ENCODE measurements around the gene SUGCT.

The SUGCT gene

GRCh38 chr7:40541336-40541735 lies 406.5 kb downstream of the SUGCT start:
- TF ChIP-seq, protein P1, sequence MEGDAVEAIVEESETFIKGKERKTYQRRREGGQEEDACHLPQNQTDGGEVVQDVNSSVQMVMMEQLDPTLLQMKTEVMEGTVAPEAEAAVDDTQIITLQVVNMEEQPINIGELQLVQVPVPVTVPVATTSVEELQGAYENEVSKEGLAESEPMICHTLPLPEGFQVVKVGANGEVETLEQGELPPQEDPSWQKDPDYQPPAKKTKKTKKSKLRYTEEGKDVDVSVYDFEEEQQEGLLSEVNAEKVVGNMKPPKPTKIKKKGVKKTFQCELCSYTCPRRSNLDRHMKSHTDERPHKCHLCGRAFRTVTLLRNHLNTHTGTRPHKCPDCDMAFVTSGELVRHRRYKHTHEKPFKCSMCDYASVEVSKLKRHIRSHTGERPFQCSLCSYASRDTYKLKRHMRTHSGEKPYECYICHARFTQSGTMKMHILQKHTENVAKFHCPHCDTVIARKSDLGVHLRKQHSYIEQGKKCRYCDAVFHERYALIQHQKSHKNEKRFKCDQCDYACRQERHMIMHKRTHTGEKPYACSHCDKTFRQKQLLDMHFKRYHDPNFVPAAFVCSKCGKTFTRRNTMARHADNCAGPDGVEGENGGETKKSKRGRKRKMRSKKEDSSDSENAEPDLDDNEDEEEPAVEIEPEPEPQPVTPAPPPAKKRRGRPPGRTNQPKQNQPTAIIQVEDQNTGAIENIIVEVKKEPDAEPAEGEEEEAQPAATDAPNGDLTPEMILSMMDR (IDR thresholded peaks at IDR 0.05; ENCODE audit: borderline replicate concordance, extremely low read depth, low read length, poor library complexity, severe bottlenecking), result no peak
- no peak for TF ChIP-seq EZH2 (IDR thresholded peaks at IDR 0.05; ENCODE audit: borderline replicate concordance, low read depth, low read length, severe bottlenecking)
- no peaks in the 10 kb centered on the region for H4K20me1 ChIP-seq (ENCODE audit: insufficient read depth, low read length)
- H3K4me3 ChIP-seq (ENCODE audit: low read depth in 1 of 2, low read length in 2 of 2), result no peak overlapping the region
- H3K27me3 ChIP-seq (ENCODE audit: insufficient read depth, low read length, poor library complexity), result no peaks in the 10 kb centered on the region
- H3K27ac ChIP-seq (ENCODE audit: low read length), result no peak overlapping the region
- no peak overlapping the region for H3K4me2 ChIP-seq (ENCODE audit: insufficient read depth, low read length)
- no peaks in the 10 kb centered on the region for H3K36me3 ChIP-seq (ENCODE audit: insufficient read depth, low read length)
- H3K9me3 ChIP-seq (ENCODE audit: insufficient read depth, low read length, severe bottlenecking), result no peaks in the 10 kb centered on the region
- H3K4me1 ChIP-seq (ENCODE audit: insufficient read depth, low read length), result no peaks in the 10 kb centered on the region
- no peak for ATAC-seq (ENCODE audit: insufficient read depth, low read depth)
- H3K79me2 ChIP-seq (ENCODE audit: insufficient read depth, low read length), result no peaks in the 10 kb centered on the region
- H2AFZ ChIP-seq (ENCODE audit: low read depth, low read length), result no peak overlapping the region
- no peak overlapping the region for H3K9ac ChIP-seq (ENCODE audit: low read depth, low read length)
- no peak for DNase-seq

GRCh38 chr7:40542982-40543741 lies 408.4 kb downstream of the SUGCT start:
- Histone ChIP-seq H4K20me1 (ENCODE audit: insufficient read depth, low read length) (no peaks in the 10 kb centered on the region), H3K9me3 (ENCODE audit: insufficient read depth, low read length, severe bottlenecking) (no peaks in the 10 kb centered on the region), H3K79me2 (ENCODE audit: insufficient read depth, low read length) (no peaks in the 10 kb centered on the region), H3K4me1 (ENCODE audit: insufficient read depth, low read length) (no peaks in the 10 kb centered on the region), H2AFZ (ENCODE audit: low read depth, low read length) (no peak overlapping the region), H3K4me2 (ENCODE audit: insufficient read depth, low read length) (no peak overlapping the region), H3K4me3 (ENCODE audit: low read depth in 1 of 2, low read length in 2 of 2) (no peak overlapping the region), H3K9ac (ENCODE audit: low read depth, low read length) (no peak overlapping the region), H3K27ac (ENCODE audit: low read length) (no peak overlapping the region), H3K27me3 (ENCODE audit: insufficient read depth, low read length, poor library complexity) (no peaks in the 10 kb centered on the region), H3K36me3 (ENCODE audit: insufficient read depth, low read length) (no peaks in the 10 kb centered on the region)
- ATAC-seq (ENCODE audit: insufficient read depth, low read depth), result no peak
- DNase-seq, result no peak
- TF ChIP-seq EZH2 (IDR thresholded peaks at IDR 0.05; ENCODE audit: borderline replicate concordance, low read depth, low read length, severe bottlenecking), result no peak
- TF ChIP-seq, protein P1 (IDR thresholded peaks at IDR 0.05; ENCODE audit: borderline replicate concordance, extremely low read depth, low read length, poor library complexity, severe bottlenecking), result no peak

- no peak overlapping the region for H3K27ac ChIP-seq (ENCODE audit: low read length)
- H4K20me1 ChIP-seq (ENCODE audit: insufficient read depth, low read length), result no peaks in the 10 kb centered on the region
- no peaks in the 10 kb centered on the region for H3K79me2 ChIP-seq (ENCODE audit: insufficient read depth, low read length)
- H3K9me3 ChIP-seq (ENCODE audit: insufficient read depth, low read length, severe bottlenecking), result no peaks in the 10 kb centered on the region
- no peak overlapping the region for H3K4me2 ChIP-seq (ENCODE audit: insufficient read depth, low read length)
- no peak overlapping the region for H3K9ac ChIP-seq (ENCODE audit: low read depth, low read length)
- no peak overlapping the region for H3K4me3 ChIP-seq (ENCODE audit: low read depth in 1 of 2, low read length in 2 of 2)
- H3K36me3 ChIP-seq (ENCODE audit: insufficient read depth, low read length), result no peaks in the 10 kb centered on the region
- DNase-seq (no peak), ATAC-seq (ENCODE audit: insufficient read depth, low read depth) (no peak)
- TF ChIP-seq, protein P1 (IDR thresholded peaks at IDR 0.05; ENCODE audit: borderline replicate concordance, extremely low read depth, low read length, poor library complexity, severe bottlenecking), result no peak
- no peak for TF ChIP-seq EZH2 (IDR thresholded peaks at IDR 0.05; ENCODE audit: borderline replicate concordance, low read depth, low read length, severe bottlenecking)
- no peaks in the 10 kb centered on the region for H3K27me3 ChIP-seq (ENCODE audit: insufficient read depth, low read length, poor library complexity)
- H2AFZ ChIP-seq (ENCODE audit: low read depth, low read length), result no peak overlapping the region
- H3K4me1 ChIP-seq (ENCODE audit: insufficient read depth, low read length), result no peaks in the 10 kb centered on the region
Measured at GRCh38 chr7:40544221-40544723, 409.5 kb downstream of the SUGCT start.

Data from DND-41 (cell line).